Non-pigmented ciliary epithelial cell (primary cell): ENCODE data around the gene KRTAP5-1.

Experiments used
- DNase-seq: peaks from one replicate; pipeline ENCODE4 v3.0.0-alpha.2; 2010; ENCODE audit warnings: low read depth

Gene KRTAP5-1

GRCh38 chr11:1559111-1559951, 25.8 kb downstream of the KRTAP5-1 start:
- DNase-seq = no peak

- DNase-seq = no peak
Observed at GRCh38 chr11:1558775-1559110, 26.3 kb downstream of the KRTAP5-1 start.

GRCh38 chr11:1557904-1558774, 26.9 kb downstream of the KRTAP5-1 start:
- no peak for DNase-seq

GRCh38 chr11:1557051-1557884, 27.8 kb downstream of the KRTAP5-1 start:
- no peak for DNase-seq

- no peak for DNase-seq
Observed at GRCh38 chr11:1556278-1556902, 28.7 kb downstream of the KRTAP5-1 start.

GRCh38 chr11:1555713-1556153, 29.4 kb downstream of the KRTAP5-1 start:
- DNase-seq = no peak

- no peak for DNase-seq
Observed at GRCh38 chr11:1554981-1555712, 29.9 kb downstream of the KRTAP5-1 start.

GRCh38 chr11:1553808-1554594, 31.1 kb downstream of the KRTAP5-1 start:
- no peak for DNase-seq

GRCh38 chr11:1549338-1550330, 35.4 kb downstream of the KRTAP5-1 start:
- DNase-seq = no peak

GRCh38 chr11:1548221-1549070, 36.6 kb downstream of the KRTAP5-1 start:
- no peak for DNase-seq

- no peak for DNase-seq
Observed at GRCh38 chr11:1547467-1548098, 37.5 kb downstream of the KRTAP5-1 start.

- DNase-seq = no peak
Observed at GRCh38 chr11:1546536-1547466, 38.3 kb downstream of the KRTAP5-1 start.

- DNase-seq = no peak
Observed at GRCh38 chr11:1546077-1546535, 39.0 kb downstream of the KRTAP5-1 start.

GRCh38 chr11:1545432-1545831, 39.7 kb downstream of the KRTAP5-1 start:
- DNase-seq = no peak

GRCh38 chr11:1544536-1544935, 40.5 kb downstream of the KRTAP5-1 start:
- no peak for DNase-seq

- DNase-seq = no peak
Observed at GRCh38 chr11:1543606-1544263, 41.3 kb downstream of the KRTAP5-1 start.
